GM12892 (cell line): ENCODE results near the gene C3orf38.

Experiments
- POLR2A ChIP-seq: IDR thresholded peaks from 2 replicates; pipeline ENCODE4 v1.6.1; 2011; ENCODE audit warnings: low read depth, low read length, control low read depth
- TAF1 ChIP-seq: IDR thresholded peaks from 2 replicates; pipeline ENCODE4 v1.6.1; 2011; ENCODE audit warnings: low read depth, mild to moderate bottlenecking, control low read depth, low read length, borderline replicate concordance

GRCh38 chr3:88168171-88168570 lies 18.4 kb downstream of the C3orf38 start:
- TF ChIP-seq POLR2A (no peak), TAF1 (no peak)
